Heart right ventricle (tissue), 16 donors: Measurements from ENCODE around the gene BAAT. TPM values are rescaled to one million over a fixed set of nuclear protein-coding genes. Genes with fewer than 3 reads are reported as not detected.

ENCODE experiments used
- ATAC-seq, 8 donors: fragments of 200-7000 bp; cut with Tn5 transposase; one replicate each; pipeline ENCODE4 v1.9.1; 2020; ENCODE audit warnings: mild to moderate bottlenecking in 8 of 8, moderate library complexity in 8 of 8, moderate number of reproducible peaks in 1 of 8
- DNase-seq, 2 donors: peaks; one replicate each; pipeline ENCODE4 v3.0.0-alpha.2; 2020
- H3K27ac ChIP-seq, 10 donors: fragments of 200-600 bp; sonication (generic) in 2 of 10; one replicate each; pipeline versions ENCODE4 v1.5.0 to v1.8.0; 2020 to 2022; ENCODE audit warnings: mild to moderate bottlenecking in 3 of 10
- H3K27me3 ChIP-seq, 7 donors: fragments of 200-600 bp; one replicate each; pipeline ENCODE4 v1.8.0; 2021 to 2022; ENCODE audit warnings: mild to moderate bottlenecking in 2 of 7
- H3K36me3 ChIP-seq, 9 donors: fragments of 200-600 bp; sonication (generic) in 1 of 9; one replicate each; pipeline versions ENCODE4 v1.5.0 to v1.8.0; 2020 to 2022; ENCODE audit warnings: mild to moderate bottlenecking in 2 of 9
- H3K4me1 ChIP-seq, 9 donors: fragments of 200-600 bp; sonication (generic) in 1 of 9; one replicate each; pipeline versions ENCODE4 v1.5.0 to v1.8.0; 2020 to 2022; ENCODE audit warnings: mild to moderate bottlenecking in 4 of 9
- H3K4me3 ChIP-seq, 10 donors: fragments of 200-600 bp; sonication (generic) in 2 of 10; one replicate each; pipeline versions ENCODE4 v1.5.0 to v1.8.0; 2020 to 2022; ENCODE audit warnings: mild to moderate bottlenecking in 7 of 10, moderate library complexity in 2 of 10
- H3K9me3 ChIP-seq, 11 donors: fragments of 200-600 bp in 10 of 11; sonication (generic) in 2 of 11; one replicate each; pipeline versions ENCODE4 v1.5.0 to v1.8.0; 2013 to 2022; ENCODE audit warnings: mild to moderate bottlenecking in 2 of 11, control low read depth in 1 of 11, moderate library complexity in 1 of 11
- WGBS, 2 donors: extraction: QIAGEN DNeasy Blood & Tissue Kit; methylation state at CpG; one replicate each; pipeline ENCODE4 v1.1.7; 2013; ENCODE audit warnings: inconsistent platforms in 1 of 2; 5-methylcytosine and 5-hydroxymethylcytosine counted together
- intact Hi-C, 10 donors: fragments of 100-400 bp; cut with DNase I; formaldehyde crosslinking; loops; one replicate each; pipeline versions ENCODE4 v1.11.1 to v1.14.2; 2022
- polyA plus RNA-seq, 2 donors: library from polyadenylated mRNA; stranded (reverse); fragments of 200-250 nt; gene quantifications; one replicate each; pipeline ENCODE4 v1.2.3, GENCODE V29; 2013
- total RNA-seq, 10 donors: library from RNA; stranded (reverse); fragmentation: NEBNext Ultra II Directional in 3 of 10; extraction: Animal tissue kit (Norgen Biotek cat#: 25700) in 3 of 10; gene quantifications; one replicate each; pipeline versions ENCODE4 v1.2.1 to v1.2.4, GENCODE V29; 2021 to 2023
- TF ChIP-seq, protein P1 (sequence below), 9 donors: fragments of 200-600 bp; sonication (generic) in 2 of 9; IDR thresholded peaks; one replicate each; pipeline versions ENCODE4 v1.5.0 to v1.8.0; 2021 to 2022; ENCODE audit warnings: antibody characterized with exemption in 9 of 9, mild to moderate bottlenecking in 5 of 9, moderate library complexity in 1 of 9
- donor health status: Arrhythmogenic right ventricular cardiomyopathy.
- donor health status: ischemic (EF 13 %, LVEDD 7.1; RV severe dilation, severe dysfunction).
- donor health status: healthy with polysubstance abuse.
- donor health status: DM: no; HTN: yes; CAD: no.
- donor health status: DM: no; HTN: no; CAD: no.
- donor health status: ischemic (EF 25% LVEDD 6.9; RV normal size, moderate dysfunction).
- donor health status: ischemic (EF 25% LVEDD 5.7; RV mildly dilated, moderate dysfunction).
- donor health status: healthy.
- donor health status: DM: yes; HTN: yes; CAD: no.
- donor health status: Ischemic cardiomyopathy.
- donor health status: ischemic (EF 35%, LVEDD 5.7; RV mildly dilated, moderate dysfunction).
- donor health status: nonischemic (EF 11% LVEDD 7.7; RV severe dilation, severe dysfunction).
- donor health status: DM: yes; HTN: yes; CAD: no.
- donor health status: PGD.
- donor health status: ischemic (EF 29% LVEDD 5.4; RV normal size, mild dysfunction).
- donor health status: nonischemic (EF 23%, LVEDD 6.1; RV moderate dilation, normal function).

The BAAT gene
- total and polyA plus RNA-seq, 12 donors = 0.03 to 0.15 (median 0.07) TPM; not detected in 5

DNA sequence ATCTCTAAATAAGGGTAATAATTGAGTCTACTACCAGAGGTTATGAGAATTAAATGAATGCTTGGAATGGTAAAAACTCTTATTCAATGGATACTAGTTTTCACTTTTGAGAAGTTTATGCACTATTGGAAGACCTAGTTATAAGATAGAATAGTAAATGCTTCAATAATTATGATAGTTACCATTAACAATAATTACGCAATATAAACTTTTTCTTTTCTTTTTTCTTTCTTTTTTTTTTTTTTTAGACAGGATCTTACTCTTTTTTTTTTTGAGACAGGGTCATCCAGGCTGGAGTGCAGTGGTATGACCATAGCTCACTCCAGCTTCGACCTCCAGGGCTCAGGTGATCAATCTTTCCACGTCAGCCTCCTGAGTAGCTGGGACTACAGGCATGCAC lies 44.1 kb upstream of the BAAT start:
- Histone ChIP-seq H3K4me1 (no peaks in the 10 kb centered on the region), H3K36me3 (no peaks in the 10 kb centered on the region), H3K9me3 (no peaks in the 10 kb centered on the region), H3K27ac (no peak overlapping the region), H3K4me3 (no peak overlapping the region), H3K27me3 (no peaks in the 10 kb centered on the region)
- WGBS, 2 donors = 80% methylated on average over 3 of the region's 3 CpGs
- DNase-seq (no peak), ATAC-seq (no peak)
- intact Hi-C loops = no loop called here
- TF ChIP-seq, protein P1, sequence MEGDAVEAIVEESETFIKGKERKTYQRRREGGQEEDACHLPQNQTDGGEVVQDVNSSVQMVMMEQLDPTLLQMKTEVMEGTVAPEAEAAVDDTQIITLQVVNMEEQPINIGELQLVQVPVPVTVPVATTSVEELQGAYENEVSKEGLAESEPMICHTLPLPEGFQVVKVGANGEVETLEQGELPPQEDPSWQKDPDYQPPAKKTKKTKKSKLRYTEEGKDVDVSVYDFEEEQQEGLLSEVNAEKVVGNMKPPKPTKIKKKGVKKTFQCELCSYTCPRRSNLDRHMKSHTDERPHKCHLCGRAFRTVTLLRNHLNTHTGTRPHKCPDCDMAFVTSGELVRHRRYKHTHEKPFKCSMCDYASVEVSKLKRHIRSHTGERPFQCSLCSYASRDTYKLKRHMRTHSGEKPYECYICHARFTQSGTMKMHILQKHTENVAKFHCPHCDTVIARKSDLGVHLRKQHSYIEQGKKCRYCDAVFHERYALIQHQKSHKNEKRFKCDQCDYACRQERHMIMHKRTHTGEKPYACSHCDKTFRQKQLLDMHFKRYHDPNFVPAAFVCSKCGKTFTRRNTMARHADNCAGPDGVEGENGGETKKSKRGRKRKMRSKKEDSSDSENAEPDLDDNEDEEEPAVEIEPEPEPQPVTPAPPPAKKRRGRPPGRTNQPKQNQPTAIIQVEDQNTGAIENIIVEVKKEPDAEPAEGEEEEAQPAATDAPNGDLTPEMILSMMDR (IDR thresholded peaks at IDR 0.05) = no peak

DNA sequence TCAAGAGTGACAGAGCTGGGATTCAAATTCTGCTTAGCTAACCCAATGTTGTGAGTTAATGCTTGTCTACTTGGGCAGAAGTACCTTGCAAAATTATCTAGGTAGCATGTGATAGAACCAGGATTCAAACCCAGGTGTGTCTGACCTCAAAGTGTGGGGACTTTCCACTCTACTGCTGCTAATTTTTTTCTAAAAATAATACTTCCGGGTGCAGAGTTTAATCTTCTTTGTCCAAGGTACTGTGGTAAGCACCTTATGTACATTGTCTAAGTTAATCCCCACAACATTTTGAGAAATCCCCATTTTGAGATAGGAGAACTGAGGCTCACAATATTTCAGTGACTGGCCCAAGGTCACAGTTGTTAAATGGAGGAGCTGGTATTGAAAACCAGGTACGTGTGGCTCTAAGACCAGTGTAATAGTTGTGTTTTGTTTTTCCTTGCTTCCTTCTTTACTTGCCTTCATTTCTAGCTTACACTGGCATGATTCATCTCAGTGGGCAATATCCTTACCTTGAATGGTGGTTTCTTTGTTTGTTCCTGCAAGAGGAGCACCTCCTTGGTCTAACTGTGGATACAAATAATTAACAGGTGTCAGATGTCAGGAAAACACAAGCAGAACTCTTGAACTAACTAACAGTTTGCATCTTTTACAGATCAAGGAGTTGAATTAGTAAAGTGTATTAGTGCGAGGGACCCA lies 43.3 kb upstream of the BAAT start:
- H3K4me3 ChIP-seq = no peak overlapping the region
- H3K9me3 ChIP-seq = no peaks in the 10 kb centered on the region
- H3K4me1 ChIP-seq = no peaks in the 10 kb centered on the region
- DNase-seq (no peak), ATAC-seq (no peak)
- 86 to 89% methylated on average over 3 of the region's 3 CpGs for WGBS, 2 donors
- no peaks in the 10 kb centered on the region for H3K27me3 ChIP-seq
- no peaks in the 10 kb centered on the region for H3K36me3 ChIP-seq
- H3K27ac ChIP-seq = no peak overlapping the region
- intact Hi-C loops = no loop called here
- TF ChIP-seq, protein P1 (IDR thresholded peaks at IDR 0.05) = no peak

DNA sequence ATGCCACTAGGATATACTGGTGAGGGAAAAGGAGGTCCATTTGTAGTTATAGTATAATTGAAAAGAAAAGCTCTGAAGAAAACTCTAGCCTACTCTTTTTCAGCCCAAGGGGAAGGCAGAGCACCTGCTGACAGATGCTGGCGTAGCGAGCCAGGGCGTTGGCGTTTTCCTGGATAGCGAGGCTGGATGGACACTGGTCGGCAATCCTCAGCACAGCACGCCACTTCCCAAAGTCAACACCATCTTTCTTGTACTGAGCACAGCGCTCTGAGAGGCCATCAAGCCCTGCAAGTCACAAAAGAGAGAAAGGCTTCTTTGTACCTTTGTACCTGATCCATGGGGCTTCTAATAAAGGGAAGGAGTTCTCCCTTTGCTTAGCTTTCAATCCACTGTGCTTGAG lies 42.6 kb upstream of the BAAT start:
- intact Hi-C loops = no loop called here
- no peak overlapping the region for H3K27ac ChIP-seq
- H3K36me3 ChIP-seq = no peaks in the 10 kb centered on the region
- TF ChIP-seq, protein P1 (IDR thresholded peaks at IDR 0.05) = no peak
- peaks cover 0 to 4% (median 0%) of the 10 kb centered on the region in 9 donors for H3K4me1 ChIP-seq
- H3K27me3 ChIP-seq = no peaks in the 10 kb centered on the region
- WGBS, 2 donors = 87 to 94% methylated on average over 8 of the region's 8 CpGs
- no peak overlapping the region for H3K4me3 ChIP-seq
- no peaks in the 10 kb centered on the region for H3K9me3 ChIP-seq
- ATAC-seq (no peak), DNase-seq (no peak)

DNA sequence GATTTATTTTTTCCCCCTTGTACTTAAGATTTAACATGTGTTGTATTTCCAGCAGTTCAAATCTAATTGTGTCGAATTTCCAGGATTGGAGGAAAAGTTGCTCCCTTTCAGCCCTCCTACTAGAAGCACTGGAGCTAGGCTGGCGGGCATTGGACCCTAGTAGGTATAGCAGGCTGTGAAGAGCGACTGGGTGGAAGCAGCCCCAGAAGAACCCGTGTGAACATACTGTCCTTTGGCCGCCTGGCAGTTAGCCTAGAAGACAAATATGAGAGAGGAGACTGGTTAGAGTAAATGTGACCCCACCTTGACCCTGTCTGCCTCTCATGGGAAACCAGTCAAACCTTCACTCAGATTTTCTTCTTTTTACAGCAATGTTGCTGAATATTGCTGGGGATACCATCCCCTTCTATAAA lies 36.9 kb upstream of the BAAT start:
- peak in 6 of 8 donors; percentile 20 to 48 (median 34) for ATAC-seq

More for the DNA sequence above, 36.9 kb upstream of the BAAT start:
- Histone ChIP-seq H3K27me3 (no peaks in the 10 kb centered on the region), H3K27ac (no peak overlapping the region), H3K4me1 (peaks cover 0 to 15% (median 0%) of the 10 kb centered on the region in 9 donors), H3K36me3 (no peaks in the 10 kb centered on the region), H3K4me3 (no peak overlapping the region), H3K9me3 (peaks cover 0 to 32% (median 0%) of the 10 kb centered on the region in 11 donors)
- WGBS, 2 donors = 72 to 76% methylated on average over 5 of the region's 5 CpGs
- intact Hi-C loops = no loop called here
- peak; percentile 10 to 20 for DNase-seq
- TF ChIP-seq, protein P1 (IDR thresholded peaks at IDR 0.05) = no peak
